ENCODE measurements around the gene METRN. TPM values are rescaled to one million over a fixed set of nuclear protein-coding genes. Genes with fewer than 3 reads are reported as not detected.

The METRN gene
- total RNA-seq, 4 donors from 2014 or later = 56.5 to 143 (median 78.0) TPM

DNA sequence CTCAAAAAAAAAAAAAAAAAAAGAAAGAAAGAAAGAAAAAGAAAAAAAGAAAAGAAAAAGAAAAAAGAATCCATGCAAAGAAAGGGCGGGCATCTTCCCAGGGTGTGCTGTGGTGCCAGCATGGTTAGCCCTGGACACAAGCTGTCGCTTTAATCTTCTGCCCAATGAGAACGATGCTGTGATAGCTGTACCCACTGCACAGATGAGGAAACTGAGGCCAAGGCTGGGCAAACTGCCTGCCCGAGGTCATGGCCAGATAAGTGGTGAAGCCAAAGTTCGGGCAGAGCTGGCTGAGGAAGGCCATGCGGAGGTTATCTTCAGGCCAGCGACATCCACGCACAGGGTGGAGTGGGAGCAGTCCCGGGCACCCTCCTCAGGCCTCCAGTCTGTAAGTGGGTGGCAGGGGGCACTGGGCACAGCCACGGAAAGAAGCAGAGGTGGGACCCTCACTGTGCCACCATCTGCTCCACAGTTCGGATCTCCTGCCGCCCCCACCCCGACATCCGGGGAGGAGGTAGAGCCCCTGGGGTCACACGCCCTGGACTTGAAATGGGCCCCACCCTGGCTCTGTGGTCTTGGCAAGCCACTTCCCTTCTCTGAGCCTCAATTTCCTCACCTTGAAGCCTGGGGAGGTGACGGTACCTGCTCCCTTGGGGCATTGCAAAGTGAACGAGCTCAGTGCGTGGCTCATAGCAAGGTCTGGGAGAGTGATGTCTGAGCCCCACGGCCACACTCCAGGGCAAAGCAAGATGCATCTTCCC lies 15.8 kb upstream of the METRN start:
- peaks cover 14 to 37% (median 28%) of the 10 kb centered on the region in 4 donors for H3K4me1 ChIP-seq
- H3K9me3 ChIP-seq = no peaks in the 10 kb centered on the region
- no peak overlapping the region for H3K4me3 ChIP-seq
- peaks cover 2 to 100% (median 65%) of the 10 kb centered on the region in 4 donors for H3K27me3 ChIP-seq
- no peaks in the 10 kb centered on the region for H3K36me3 ChIP-seq
- WGBS = 73% methylated on average over 18 of the region's 19 CpGs
- no peak for DNase-seq (ENCODE audit: extremely low spot score)
- intact Hi-C loops (cut with DNase I) = no loop called here
- TF ChIP-seq, protein P1, sequence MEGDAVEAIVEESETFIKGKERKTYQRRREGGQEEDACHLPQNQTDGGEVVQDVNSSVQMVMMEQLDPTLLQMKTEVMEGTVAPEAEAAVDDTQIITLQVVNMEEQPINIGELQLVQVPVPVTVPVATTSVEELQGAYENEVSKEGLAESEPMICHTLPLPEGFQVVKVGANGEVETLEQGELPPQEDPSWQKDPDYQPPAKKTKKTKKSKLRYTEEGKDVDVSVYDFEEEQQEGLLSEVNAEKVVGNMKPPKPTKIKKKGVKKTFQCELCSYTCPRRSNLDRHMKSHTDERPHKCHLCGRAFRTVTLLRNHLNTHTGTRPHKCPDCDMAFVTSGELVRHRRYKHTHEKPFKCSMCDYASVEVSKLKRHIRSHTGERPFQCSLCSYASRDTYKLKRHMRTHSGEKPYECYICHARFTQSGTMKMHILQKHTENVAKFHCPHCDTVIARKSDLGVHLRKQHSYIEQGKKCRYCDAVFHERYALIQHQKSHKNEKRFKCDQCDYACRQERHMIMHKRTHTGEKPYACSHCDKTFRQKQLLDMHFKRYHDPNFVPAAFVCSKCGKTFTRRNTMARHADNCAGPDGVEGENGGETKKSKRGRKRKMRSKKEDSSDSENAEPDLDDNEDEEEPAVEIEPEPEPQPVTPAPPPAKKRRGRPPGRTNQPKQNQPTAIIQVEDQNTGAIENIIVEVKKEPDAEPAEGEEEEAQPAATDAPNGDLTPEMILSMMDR (IDR thresholded peaks at IDR 0.05) = no peak
- TF ChIP-seq POLR2AphosphoS5 (IDR thresholded peaks at IDR 0.05) = no peak
- no peak for TF ChIP-seq POLR2A (IDR thresholded peaks at IDR 0.05; ENCODE audit: low read depth)
- no peak for TF ChIP-seq EP300 (IDR thresholded peaks at IDR 0.05)
- no peak overlapping the region for H3K27ac ChIP-seq (replicated peaks in 1 of 4)

DNA sequence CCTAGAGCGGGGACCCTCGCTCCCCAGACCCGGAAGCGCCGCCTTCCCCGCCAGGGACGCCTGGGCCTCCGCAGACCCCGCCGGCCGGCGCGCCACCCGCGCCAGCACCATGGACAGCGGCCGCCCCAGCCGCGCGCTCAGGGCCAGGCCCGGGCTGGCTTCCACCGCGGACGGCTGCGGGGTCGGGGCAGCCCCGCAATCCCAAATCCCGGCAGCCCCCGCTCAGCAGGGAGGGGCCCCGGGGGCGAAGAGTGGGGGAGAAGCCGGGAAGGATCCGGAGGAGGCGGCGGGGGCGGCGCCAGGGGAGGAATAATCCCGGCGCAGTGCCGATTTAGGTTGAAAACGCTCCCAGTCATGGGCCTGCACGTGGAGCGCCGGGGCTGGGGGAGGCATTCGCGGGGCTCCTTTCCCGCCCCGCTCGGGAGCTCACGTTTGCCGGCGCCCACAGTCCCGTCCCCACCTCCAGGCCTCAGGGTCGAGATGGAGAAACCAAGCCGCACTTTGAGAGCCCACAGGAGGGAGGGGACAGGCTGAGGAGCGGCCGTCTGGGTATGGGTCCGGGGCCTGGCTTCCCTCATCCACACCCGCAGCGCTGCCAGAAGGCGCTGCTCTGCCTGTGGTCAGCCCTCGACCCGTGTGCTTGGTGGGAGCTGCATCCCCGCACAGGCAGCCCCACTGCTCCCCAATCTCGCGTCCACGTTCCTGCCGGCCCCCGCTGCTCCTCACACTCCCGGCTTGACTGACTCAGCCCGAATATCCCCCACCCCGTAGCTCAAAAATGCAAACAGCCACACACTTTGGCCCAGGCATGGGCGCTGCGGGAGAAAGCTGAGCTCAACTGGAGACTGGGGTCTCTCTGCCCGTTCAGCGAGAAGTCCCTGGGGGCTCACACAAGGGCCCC lies 14.0 kb upstream of the METRN start:
- H3K9me3 ChIP-seq = no peaks in the 10 kb centered on the region
- H3K4me1 ChIP-seq = peaks cover 0 to 33% (median 17%) of the 10 kb centered on the region in 4 donors
- DNase-seq (ENCODE audit: extremely low spot score) = no peak
- TF ChIP-seq, protein P1 (IDR thresholded peaks at IDR 0.05) = no peak
- TF ChIP-seq POLR2A (IDR thresholded peaks at IDR 0.05; ENCODE audit: low read depth) = no peak
- TF ChIP-seq EP300 (IDR thresholded peaks at IDR 0.05) = no peak
- TF ChIP-seq POLR2AphosphoS5 (IDR thresholded peaks at IDR 0.05) = no peak
- H3K27ac ChIP-seq (replicated peaks in 1 of 4) = no peak overlapping the region
- no peaks in the 10 kb centered on the region for H3K36me3 ChIP-seq
- no peak overlapping the region for H3K4me3 ChIP-seq
- WGBS = 32% methylated on average over 27 of the region's 76 CpGs
- intact Hi-C loops (cut with DNase I) = no loop called here
- H3K27me3 ChIP-seq = peaks cover 0 to 99% (median 61%) of the 10 kb centered on the region in 4 donors

DNA sequence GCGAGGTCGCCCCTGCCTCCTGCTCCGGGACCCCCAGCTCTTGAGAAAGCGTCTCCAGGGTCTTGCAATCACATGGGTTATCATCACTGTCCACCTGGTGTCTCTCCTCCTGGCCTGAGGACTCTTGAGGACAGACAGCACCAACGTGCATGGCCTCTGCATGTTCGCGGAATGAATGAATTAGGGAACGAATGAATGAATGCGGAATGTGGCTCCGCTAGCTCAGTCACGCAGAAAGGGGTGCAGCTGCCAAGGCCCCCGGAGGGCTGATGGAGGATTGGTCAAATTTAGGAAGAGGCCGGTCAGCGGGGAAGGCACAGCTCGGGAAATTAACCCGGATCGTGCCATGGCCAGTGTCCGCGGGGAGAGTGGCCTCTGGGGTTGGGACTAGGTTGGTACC lies 12.6 kb upstream of the METRN start:
- no peak for DNase-seq (ENCODE audit: extremely low spot score)
- WGBS = 89% methylated on average over 19 of the region's 19 CpGs
- intact Hi-C loops (cut with DNase I) = no loop called here
- Histone ChIP-seq H3K9me3 (no peaks in the 10 kb centered on the region), H3K4me1 (peaks cover 5 to 40% (median 24%) of the 10 kb centered on the region in 4 donors), H3K4me3 (no peak overlapping the region), H3K27me3 (peaks cover 0 to 99% (median 67%) of the 10 kb centered on the region in 4 donors), H3K27ac (replicated peaks in 1 of 4) (no peak overlapping the region), H3K36me3 (no peaks in the 10 kb centered on the region)
- TF ChIP-seq POLR2AphosphoS5 (IDR thresholded peaks at IDR 0.05) (no peak), EP300 (IDR thresholded peaks at IDR 0.05) (no peak), POLR2A (IDR thresholded peaks at IDR 0.05; ENCODE audit: low read depth) (no peak)
- TF ChIP-seq, protein P1 (IDR thresholded peaks at IDR 0.05) = no peak

DNA sequence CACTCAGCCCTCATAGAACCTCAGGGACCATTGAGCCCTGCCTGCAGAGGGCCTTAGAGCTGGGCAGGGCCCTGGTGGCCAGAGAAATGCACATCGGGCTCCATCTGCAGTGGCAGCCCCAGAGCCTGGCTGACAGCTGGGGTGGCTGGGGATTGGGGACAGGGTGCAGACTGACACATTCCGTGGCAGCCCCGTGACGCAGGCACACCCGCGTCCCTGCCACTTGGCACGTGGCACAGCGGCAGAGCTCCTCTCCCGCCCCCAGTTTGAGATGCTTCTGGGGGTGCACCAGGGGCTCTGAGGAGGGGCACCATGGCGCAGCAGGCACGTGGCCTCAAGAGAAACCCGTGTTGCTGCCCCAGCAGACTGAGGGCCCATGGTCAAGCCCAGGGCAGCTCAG lies 11.5 kb upstream of the METRN start:
- intact Hi-C loops (cut with DNase I) = no loop called here
- Histone ChIP-seq H3K4me1 (peaks cover 5 to 40% (median 24%) of the 10 kb centered on the region in 4 donors), H3K36me3 (no peaks in the 10 kb centered on the region), H3K27me3 (peaks cover 0 to 99% (median 74%) of the 10 kb centered on the region in 4 donors), H3K4me3 (no peak overlapping the region), H3K27ac (replicated peaks in 1 of 4) (no peak overlapping the region), H3K9me3 (no peaks in the 10 kb centered on the region)
- no peak for DNase-seq (ENCODE audit: extremely low spot score)
- 86% methylated on average over 7 of the region's 12 CpGs for WGBS
- TF ChIP-seq EP300 (IDR thresholded peaks at IDR 0.05) = no peak
- no peak for TF ChIP-seq POLR2AphosphoS5 (IDR thresholded peaks at IDR 0.05)
- TF ChIP-seq, protein P1 (IDR thresholded peaks at IDR 0.05) = no peak
- TF ChIP-seq POLR2A (IDR thresholded peaks at IDR 0.05; ENCODE audit: low read depth) = no peak

Data from esophagus muscularis mucosa (tissue), 4 donors.